Activated effector memory CD4-positive, alpha-beta T cell treated with anti-CD3 and anti-CD28 coated beads, Interleukin-2, amount 50 U/mL, for 16 hours (primary cell): ENCODE results near the gene FTCDNL1.

Source experiments
- DNase-seq: peaks from one replicate; pipeline ENCODE4 v3.0.0-alpha.2; 2020

Gene FTCDNL1

DNA sequence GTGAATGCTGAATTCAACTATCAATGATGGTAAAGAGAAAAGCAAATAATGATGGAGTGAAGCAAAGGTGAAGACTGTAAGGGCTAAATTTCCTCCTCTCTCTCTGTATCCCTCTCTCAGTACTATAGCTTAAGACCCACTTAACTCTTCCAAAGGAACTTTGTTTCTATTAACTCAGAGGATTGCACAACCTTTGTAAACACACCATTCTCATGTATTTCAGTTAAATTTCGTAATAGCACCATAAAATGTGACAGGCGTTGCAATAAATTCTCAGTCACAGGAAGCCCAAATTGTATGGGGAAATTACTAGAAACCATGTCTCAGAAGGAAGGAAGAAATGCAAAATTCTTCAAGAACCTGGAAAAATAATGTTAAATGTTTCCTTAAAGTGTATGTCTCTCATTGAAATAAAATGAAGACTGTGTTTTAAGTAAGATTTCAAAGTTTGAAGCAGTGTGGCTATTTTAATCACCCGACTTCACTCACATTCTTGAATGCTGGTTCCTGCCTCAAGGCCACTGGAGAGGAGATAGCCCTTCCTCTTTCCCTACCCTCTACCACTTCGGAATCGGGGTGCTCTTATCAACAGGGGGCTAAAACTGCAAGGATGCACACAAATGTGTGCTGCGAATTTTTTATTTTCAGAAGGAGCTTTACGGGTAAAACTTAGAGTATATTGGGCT is 112.1 kb downstream of the FTCDNL1 start:
- DNase-seq, result no peak

DNA sequence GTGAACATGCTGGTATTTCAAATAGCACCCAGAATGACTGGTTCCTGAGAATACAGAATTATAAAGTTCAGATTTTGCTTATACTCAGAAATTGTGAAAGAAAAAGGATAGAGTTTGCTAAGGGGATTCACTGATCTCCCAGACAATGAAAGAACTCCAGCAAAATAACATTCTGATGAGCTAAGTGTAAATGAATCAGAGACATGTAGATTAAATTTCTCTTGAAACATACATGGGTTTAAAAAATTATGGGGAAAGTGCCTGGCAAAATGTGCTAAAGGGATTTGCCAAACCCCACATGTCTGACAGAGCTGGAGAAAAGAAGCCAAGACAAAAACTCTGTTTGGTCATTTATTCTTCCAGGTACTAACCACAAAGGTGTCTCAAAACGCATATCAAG is 116.3 kb downstream of the FTCDNL1 start:
- no peak for DNase-seq

DNA sequence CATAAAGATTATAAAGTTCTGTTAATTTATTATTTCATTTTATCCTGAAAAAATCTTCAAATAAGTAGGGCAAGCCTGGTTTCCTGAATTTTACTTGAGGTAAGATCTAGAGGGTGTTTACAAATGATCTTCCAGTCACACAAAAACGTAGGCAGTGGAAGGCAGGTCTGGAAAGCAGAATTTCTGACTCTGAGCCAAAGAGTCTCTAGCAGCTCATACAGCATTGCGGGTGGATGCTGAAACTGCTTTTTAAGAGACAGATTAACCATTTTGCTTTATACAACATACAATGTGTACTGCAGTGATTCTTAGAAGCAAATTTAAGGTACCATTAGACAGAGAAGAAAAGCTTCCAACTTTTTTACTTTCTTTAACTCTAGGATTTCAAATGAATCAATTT is 117.0 kb downstream of the FTCDNL1 start:
- DNase-seq, result no peak

DNA sequence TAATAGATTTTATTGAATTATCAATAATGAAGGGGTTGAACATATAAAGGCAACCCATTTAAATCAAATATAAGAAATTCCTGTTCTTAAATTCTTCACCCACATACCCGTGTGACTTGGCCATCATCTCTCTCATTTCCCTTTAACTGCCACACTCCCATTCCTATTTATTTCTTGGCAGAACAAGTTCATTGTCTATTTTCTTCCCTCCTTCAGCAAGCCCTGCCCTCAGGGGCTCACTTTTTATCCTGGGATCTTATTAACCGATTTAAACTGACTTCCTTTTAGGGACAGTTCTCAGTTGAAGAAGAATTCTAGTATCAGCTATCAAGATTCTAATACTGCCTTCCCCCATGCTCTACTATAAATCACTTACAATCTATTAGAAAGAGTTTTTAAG is 123.2 kb downstream of the FTCDNL1 start:
- DNase-seq, result no peak

DNA sequence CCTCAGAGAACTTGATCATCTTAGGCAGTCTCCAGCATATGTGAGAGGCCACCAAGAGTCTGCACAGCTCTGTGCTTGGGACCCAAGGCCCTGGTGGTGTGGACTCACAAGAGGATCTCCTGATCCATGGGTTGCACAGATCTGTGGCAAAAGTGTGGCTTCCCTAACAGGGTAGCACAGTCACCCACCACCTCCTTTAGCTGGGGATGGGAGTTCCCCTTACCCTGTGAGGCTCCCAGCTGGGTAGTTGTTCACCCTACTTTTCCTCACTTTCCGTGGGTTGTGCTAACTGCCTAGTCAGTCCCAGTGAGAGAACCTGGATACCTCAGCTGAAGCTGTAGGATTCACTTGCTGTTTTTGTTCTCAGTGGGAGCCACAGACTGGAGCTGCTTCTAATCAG is 123.7 kb downstream of the FTCDNL1 start:
- no peak for DNase-seq

DNA sequence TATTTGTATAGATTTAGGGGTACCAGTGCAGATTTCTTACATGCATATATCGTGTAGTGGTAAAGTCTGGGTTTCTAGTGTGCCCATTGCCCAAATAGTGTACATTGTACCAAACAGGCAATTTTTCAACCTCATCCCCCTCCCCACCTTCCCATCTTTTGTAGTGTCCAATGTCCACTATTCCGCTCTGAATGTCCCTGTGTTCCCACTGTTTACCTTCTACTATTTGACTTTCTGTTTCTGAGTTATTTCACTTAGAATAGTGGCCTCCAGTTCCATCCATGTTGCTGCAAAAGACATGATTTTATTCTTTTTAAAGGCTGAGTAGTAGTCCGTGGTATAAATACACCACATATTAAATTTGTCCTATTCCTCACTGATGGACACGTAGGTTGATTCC is 132.9 kb downstream of the FTCDNL1 start:
- no peak for DNase-seq

DNA sequence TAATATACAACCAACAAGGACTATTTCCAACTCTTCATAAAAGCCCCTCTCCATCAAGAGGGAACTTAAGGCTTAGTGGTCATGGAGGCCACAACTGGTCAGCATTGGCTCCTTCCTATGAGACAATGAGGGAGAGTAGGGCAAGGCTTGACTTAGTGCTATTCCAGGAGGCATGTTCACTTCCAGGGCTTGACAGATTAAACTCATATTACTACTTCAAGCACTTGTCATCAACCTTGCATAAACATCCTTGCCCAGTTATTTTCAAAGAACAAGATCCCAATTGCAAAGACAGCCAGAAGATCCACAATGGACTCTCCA is 133.4 kb downstream of the FTCDNL1 start:
- no peak for DNase-seq

DNA sequence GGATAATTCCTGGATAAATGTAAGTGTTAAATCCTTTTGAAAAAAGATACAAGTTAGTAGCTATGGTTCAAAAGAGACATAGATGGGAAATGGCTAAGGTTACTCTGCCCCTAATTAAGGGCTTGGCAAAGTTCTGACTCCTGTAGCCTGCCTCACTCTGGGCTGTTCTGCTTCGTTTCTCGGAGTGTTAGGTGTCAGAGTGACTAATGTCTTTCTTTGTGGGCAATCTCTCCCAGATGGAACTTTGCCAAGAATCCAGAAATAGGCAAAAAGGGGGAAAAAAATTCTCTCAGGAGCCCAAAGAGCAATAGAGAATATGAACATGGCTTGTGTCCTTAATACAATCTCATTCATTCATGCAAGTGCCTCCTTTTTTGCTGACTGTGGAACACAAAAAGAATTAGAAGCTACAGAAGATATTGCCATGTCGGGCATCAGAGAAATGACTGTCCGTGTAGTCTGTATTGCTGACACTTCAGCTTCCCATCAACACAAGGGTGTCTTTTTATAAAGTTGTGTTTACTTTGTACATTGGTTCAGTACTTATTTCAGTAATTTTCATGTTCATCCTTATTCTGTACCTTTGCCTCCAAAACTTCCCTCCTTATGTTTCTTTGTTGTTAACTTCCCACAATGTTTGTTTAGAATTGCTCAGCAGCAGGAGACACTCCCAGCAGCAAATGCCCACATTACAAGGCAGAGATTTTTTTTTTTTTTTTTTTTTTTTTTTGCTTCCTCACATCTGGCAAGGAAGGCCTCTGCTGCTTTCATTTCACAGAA is 134.0 kb downstream of the FTCDNL1 start:
- no peak for DNase-seq

DNA sequence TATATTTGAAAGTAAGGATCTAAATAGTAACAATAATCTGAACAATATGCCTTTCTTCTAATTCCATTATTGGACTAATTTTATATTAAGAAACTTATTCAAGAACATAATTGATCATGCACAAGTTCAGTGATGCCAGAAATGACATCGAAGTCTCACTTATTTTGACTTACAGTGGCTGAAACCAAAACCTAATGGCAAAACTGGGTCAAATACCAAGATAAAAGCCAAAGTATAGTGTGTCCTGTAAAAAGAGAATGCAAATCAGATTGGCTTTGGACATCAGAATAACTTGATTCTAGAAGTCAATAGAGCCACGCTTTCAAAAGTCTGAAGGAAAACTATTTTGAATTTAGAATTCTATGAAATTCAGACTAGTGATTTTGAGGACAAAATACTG is 137.2 kb downstream of the FTCDNL1 start:
- DNase-seq, result no peak

DNA sequence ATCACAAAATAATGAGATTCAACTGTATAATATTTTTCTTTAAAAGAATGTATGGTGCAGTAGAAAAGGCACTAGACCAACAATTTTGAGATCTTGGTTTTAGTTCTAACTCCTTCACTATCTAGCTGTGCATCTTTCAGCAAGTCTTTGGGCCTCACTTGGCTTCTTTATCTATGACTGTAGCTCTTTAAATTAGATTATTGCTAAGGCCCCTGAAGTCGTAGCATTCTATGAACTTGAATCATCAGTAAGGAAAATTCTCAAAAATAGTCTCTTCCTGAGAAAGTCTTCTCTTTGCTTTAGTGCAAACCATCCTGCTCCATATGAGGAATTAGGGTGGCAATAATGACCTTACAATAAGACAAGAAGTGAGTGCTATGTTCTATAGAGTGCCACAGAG is 140.4 kb downstream of the FTCDNL1 start:
- DNase-seq, result no peak
